GM19239 (cell line): ENCODE results near the gene CHST11.
A peak's percentile ranks its signal among the peaks of the same experiment; 100 is the strongest.

Source experiments
- DNase-seq: peaks from one replicate; pipeline ENCODE4 v3.0.0; 2011; ENCODE audit warnings: low spot score; ENCODE audit not compliant: insufficient read length
- FAIRE-seq: peaks from 2 replicates; lab custom pipeline; 2011; peaks lifted over from hg19 to GRCh38; lab: Jason Lieb, UNC

CHST11 gene

GRCh38 chr12:104456417-104456949, at the start of gene CHST11:
CHST11 (plus strand) TSS chr12:104456948.
- peak; percentile 76 for FAIRE-seq
- peak; percentile 85 for DNase-seq

GRCh38 chr12:104407438-104407837, 49.3 kb upstream of the CHST11 start:
- FAIRE-seq (no peak), DNase-seq (no peak)

GRCh38 chr12:104407922-104408321, 48.8 kb upstream of the CHST11 start:
- FAIRE-seq = no peak
- no peak for DNase-seq

GRCh38 chr12:104410326-104410725, 46.4 kb upstream of the CHST11 start:
- FAIRE-seq = no peak
- DNase-seq = no peak

- FAIRE-seq = no peak
These were observed 46.0 kb upstream of the CHST11 start for GRCh38 chr12:104410786-104411185.

GRCh38 chr12:104411826-104412641, 44.7 kb upstream of the CHST11 start:
- FAIRE-seq = no peak
- no peak for DNase-seq

More at GRCh38 chr12:104410786-104411185, 46.0 kb upstream of the CHST11 start:
- DNase-seq = no peak

GRCh38 chr12:104412681-104413080, 44.1 kb upstream of the CHST11 start:
- FAIRE-seq = no peak
- DNase-seq = no peak

GRCh38 chr12:104413330-104413729, 43.4 kb upstream of the CHST11 start:
- FAIRE-seq (no peak), DNase-seq (no peak)

- DNase-seq (peak; percentile 10), FAIRE-seq (no peak)
These were observed 42.0 kb upstream of the CHST11 start for GRCh38 chr12:104414581-104415341.

- DNase-seq (no peak), FAIRE-seq (no peak)
These were observed 41.3 kb upstream of the CHST11 start for GRCh38 chr12:104415342-104415980.

- FAIRE-seq (no peak), DNase-seq (no peak)
These were observed 40.6 kb upstream of the CHST11 start for GRCh38 chr12:104416136-104416535.

GRCh38 chr12:104416585-104416984, 40.2 kb upstream of the CHST11 start:
- no peak for FAIRE-seq
- no peak for DNase-seq

GRCh38 chr12:104419717-104420116, 37.0 kb upstream of the CHST11 start:
- DNase-seq (no peak), FAIRE-seq (no peak)

GRCh38 chr12:104420868-104421267, 35.9 kb upstream of the CHST11 start:
- no peak for FAIRE-seq

GRCh38 chr12:104421343-104421742, 35.4 kb upstream of the CHST11 start:
- FAIRE-seq (no peak), DNase-seq (no peak)

More at GRCh38 chr12:104420868-104421267, 35.9 kb upstream of the CHST11 start:
- no peak for DNase-seq

- DNase-seq (no peak), FAIRE-seq (no peak)
These were observed 34.3 kb upstream of the CHST11 start for GRCh38 chr12:104422441-104422840.

GRCh38 chr12:104423273-104423672, 33.5 kb upstream of the CHST11 start:
- DNase-seq (no peak), FAIRE-seq (no peak)

GRCh38 chr12:104423809-104424208, 32.9 kb upstream of the CHST11 start:
- DNase-seq = no peak

GRCh38 chr12:104424955-104425354, 31.8 kb upstream of the CHST11 start:
- DNase-seq (no peak), FAIRE-seq (no peak)

More at GRCh38 chr12:104423809-104424208, 32.9 kb upstream of the CHST11 start:
- FAIRE-seq = no peak

- no peak for DNase-seq
- FAIRE-seq = no peak
These were observed 31.1 kb upstream of the CHST11 start for GRCh38 chr12:104425614-104426013.
